SK-N-SH treated with all-trans-retinoic acid at 6 μM for 48 hours (cell line): ENCODE data around the gene EMILIN2.

Source experiments
- ARNTL ChIP-seq: fragments of 450-650 bp; formaldehyde crosslinking; IDR thresholded peaks from 2 replicates; pipeline ENCODE4 v1.5.0; 2020; ENCODE audit warnings: low read depth, mild to moderate bottlenecking, moderate library complexity, borderline replicate concordance
- OSR1 ChIP-seq: fragments of 250-450 bp; sonication (Bioruptor Pico); IDR thresholded peaks from 2 replicates; pipeline ENCODE4 v1.8.0; 2022; ENCODE audit warnings: moderate library complexity, mild to moderate bottlenecking, inconsistent platforms
- PATZ1 ChIP-seq: fragments of 250-450 bp; sonication (Bioruptor Pico); IDR thresholded peaks from 2 replicates; pipeline ENCODE4 v1.8.0; 2020; ENCODE audit warnings: mild to moderate bottlenecking, moderate library complexity, borderline replicate concordance
- ZC3H10 ChIP-seq: fragments of 250-450 bp; sonication (Bioruptor Pico); IDR thresholded peaks from 2 replicates; pipeline ENCODE4 v1.5.1; 2021; ENCODE audit warnings: mild to moderate bottlenecking, moderate library complexity

GRCh38 chr18:2920546-2921343 lies 73.9 kb downstream of the EMILIN2 start:
- no peak for TF ChIP-seq PATZ1 (CRISPR knock-in tag)
- TF ChIP-seq ZC3H10 (CRISPR knock-in tag), result no peak
- no peak for TF ChIP-seq ARNTL
- no peak for TF ChIP-seq OSR1
